Retina (tissue), 1 donor: ENCODE results near the gene ASCC2.

Source experiments
- DNase-seq: peaks from one replicate; pipeline ENCODE4 v3.0.0-alpha.2; 2016

ASCC2 gene

GRCh38 chr22:29751669-29752068 is 86.4 kb downstream of the ASCC2 start:
- DNase-seq: no peak

DNA sequence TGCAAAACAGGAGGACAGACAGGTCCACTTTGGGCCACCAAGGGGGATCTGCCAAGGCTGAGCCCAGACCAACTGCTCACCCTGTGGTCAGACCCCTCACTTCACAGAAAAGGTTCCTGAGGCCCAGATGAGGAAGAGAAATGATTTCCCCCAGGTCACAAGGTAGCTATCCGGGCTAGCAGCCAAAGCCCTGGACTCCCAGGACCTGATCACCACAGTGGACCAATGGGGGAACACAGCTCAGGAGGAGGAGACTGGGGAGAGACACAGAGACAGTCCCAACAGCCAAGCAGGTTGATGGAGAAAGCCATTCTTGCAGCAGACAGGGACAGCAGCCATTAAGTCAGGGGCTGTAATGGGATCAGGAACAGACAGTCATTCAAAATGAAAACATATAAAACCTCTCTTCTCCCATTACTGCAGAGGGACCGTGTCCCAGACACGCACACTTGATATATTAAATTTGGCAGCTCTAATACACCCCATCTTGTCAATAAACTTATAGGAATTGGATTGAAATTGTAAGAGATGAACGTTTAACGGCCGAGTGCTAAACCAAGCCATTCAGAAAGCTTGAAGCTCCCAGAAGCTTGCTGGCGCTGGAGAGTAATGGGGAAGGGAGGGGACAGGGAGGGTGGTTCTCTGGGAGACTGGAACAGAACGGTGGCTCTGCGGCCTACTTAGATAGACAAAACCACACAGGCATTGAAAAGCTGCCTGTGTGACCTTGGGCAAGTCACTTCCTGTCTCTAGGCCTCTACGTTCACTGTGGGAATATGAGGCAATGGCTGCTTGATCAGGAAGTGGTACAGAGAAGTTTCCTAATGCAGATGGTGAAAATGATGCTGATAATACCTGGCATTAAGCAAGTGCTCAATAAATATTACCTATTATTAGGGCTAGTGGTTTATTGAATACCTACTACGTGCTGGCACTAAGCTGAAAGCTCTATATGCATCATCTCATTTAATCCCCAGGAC is 87.2 kb downstream of the ASCC2 start:
- DNase-seq: no peak

DNA sequence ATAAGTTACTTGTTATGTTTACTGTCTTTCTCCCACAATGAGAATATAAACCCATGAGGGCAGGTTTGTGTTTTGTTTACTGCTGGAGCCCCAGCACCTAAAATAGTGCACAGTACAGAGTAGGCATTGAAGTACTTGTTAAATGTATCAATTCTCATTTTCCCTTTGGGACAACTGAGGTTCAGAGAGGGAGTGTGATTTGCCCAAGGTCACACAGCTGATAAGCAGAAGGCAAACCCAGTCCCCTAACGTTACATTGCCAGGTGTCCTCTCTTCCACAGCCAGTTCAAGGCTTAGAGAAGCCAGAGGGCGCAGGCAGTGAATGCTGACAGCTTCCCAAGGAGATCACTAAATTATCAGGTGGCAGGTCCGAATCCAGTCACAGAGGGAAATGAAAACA is 88.0 kb downstream of the ASCC2 start:
- DNase-seq: no peak

GRCh38 chr22:29748248-29748893 is 89.7 kb downstream of the ASCC2 start:
- DNase-seq: no peak

- DNase-seq: no peak
Observed at GRCh38 chr22:29747832-29748231, 90.2 kb downstream of the ASCC2 start.

DNA sequence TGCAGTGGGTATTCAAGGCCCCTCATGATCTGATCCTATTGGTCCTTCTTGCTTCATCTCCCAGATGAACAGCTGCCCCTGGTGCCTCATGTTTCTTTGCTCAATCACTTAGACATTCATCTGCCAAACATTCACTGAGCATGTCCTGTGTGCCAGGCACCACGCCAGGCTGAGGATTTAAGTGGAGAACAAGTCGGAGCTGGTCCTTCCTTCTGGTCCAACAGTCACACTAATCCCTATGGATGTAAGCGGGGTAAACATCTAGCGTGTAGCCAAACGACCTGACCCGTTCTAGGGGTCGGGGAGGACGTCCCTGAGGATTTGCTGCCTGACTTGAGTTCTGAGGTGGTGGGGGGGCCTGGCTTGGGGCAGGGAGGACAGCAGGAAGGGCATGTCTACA is 93.2 kb downstream of the ASCC2 start:
- no peak for DNase-seq

DNA sequence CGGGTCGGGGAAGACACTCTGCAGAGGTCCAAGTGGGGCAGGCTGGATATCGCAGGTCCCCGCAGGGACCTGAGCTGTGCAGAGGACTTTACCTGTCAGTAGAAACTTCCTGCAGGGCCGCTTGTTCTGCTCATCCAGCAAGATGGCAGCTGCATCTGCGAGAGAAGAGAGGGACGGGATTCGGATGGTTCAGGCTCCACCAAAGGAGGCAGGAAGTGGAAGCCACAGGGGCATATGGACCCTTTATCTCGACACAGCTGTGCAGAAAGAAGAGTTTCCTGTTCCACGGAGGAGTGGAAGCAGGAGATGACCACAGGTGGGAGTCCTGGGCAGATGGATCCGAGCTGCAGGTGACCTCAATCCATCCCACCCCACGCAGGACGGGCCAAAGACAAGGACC is 95.7 kb downstream of the ASCC2 start:
- no peak for DNase-seq

- DNase-seq: no peak
Observed at GRCh38 chr22:29741926-29742325, 96.1 kb downstream of the ASCC2 start.

DNA sequence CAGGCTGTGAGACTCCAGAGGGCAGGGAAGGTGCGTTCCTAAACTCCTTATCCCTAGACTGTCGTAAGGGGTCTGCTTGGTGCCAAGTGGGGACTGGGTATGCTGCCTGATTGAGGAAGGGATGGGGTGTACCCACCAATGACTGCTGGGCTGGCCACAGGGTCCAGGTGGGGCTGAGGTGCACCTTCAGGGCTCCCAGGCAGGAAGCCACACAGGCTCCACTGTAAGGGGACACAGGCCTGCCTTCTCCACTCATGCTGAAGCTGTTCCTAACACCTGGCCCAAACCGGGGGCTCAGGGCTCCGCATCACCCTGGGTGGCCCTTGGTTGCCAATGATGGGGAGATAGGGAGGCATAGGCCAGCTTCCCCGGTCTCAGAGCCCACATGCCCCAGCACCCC is 97.9 kb downstream of the ASCC2 start:
- no peak for DNase-seq

GRCh38 chr22:29739346-29739875 is 98.7 kb downstream of the ASCC2 start:
- DNase-seq: no peak
